ENCODE data around the gene IQSEC1. TPM values are rescaled to one million over a fixed set of nuclear protein-coding genes. Genes with fewer than 3 reads are reported as not detected.

IQSEC1 gene
- total and polyA plus RNA-seq, 2 donors (not counting 1 experiment from before 2014, with no cell fraction given) = 4.3 to 18.2 TPM

DNA sequence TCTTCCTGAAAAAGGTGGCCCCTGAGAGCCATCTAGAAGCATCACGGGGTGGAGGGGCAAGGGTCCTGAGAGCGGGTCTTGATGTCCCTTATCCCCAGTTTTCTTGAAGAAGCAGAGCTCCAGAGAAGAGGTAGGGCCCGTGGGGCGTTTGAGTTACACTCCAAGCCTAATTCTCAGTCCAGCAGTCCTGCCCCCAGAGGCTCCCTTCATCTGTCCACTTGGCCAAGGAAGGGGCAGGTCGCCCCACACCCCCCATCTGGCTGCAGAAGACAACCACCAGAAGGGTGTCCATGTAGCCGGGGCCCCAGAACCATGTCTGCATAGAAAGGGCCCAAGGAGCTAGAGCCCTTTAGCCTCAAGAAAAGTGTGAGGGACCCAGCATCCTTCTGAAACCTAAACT, 206.4 kb downstream of the IQSEC1 start:
- no peak overlapping the region for H2AFZ ChIP-seq (ENCODE audit: low read length)
- H3K79me2 ChIP-seq (ENCODE audit: control insufficient read depth, insufficient read depth, low read length) = no peaks in the 10 kb centered on the region
- H3K4me1 ChIP-seq (ENCODE audit: control insufficient read depth, extremely low read depth, insufficient read depth, low read length) = no peaks in the 10 kb centered on the region
- no peaks in the 10 kb centered on the region for H3K9me3 ChIP-seq (ENCODE audit: control insufficient read depth, insufficient read depth, low read depth, low read length)
- no peak for DNase-seq (ENCODE audit: low read depth in 2 of 2)
- H3K9ac ChIP-seq (ENCODE audit: insufficient read depth, low read length) = no peak overlapping the region
- no peak overlapping the region for H3K27ac ChIP-seq (ENCODE audit: insufficient read depth, low read length)
- H3K27me3 ChIP-seq (ENCODE audit: control insufficient read depth, insufficient read depth, low read length) = peaks cover 5% of the 10 kb centered on the region
- H4K20me1 ChIP-seq (ENCODE audit: control insufficient read depth, extremely low read depth, insufficient read depth, low read length) = no peaks in the 10 kb centered on the region
- H3K4me3 ChIP-seq (replicated peaks in 1 of 4; ENCODE audit: control extremely low read depth in 1 of 4, insufficient read depth in 1 of 4, low read depth in 3 of 4, low read length in 4 of 4) = no peak overlapping the region
- H3K36me3 ChIP-seq (ENCODE audit: control insufficient read depth, insufficient read depth, low read length) = no peaks in the 10 kb centered on the region
- no peak for TF ChIP-seq EZH2 (IDR thresholded peaks at IDR 0.05; ENCODE audit: low read length, missing control alignments)
- H3K4me2 ChIP-seq (ENCODE audit: extremely low read depth, insufficient read depth, low read length) = no peak overlapping the region

DNA sequence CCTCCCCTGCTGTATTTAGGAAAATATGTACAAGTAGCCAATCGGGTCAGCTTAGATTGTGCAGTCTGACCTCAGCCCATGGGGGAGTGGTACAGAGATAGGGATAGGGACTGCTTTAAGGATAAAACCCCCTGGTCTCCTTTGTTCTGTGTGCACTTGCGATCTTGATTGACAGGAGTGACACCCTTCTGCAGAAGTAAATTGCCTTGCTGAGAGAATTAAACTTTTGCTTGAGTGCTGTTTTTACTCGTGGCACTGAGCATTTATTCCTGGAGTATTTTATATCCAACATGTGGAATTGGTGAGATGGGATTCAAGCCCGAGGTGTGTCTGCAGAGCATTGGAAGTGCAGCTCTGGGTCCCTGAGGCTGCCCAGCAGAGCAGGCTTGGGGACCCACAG, 208.0 kb downstream of the IQSEC1 start:
- Histone ChIP-seq H3K4me3 (replicated peaks in 1 of 4; ENCODE audit: control extremely low read depth in 1 of 4, insufficient read depth in 1 of 4, low read depth in 3 of 4, low read length in 4 of 4) (no peak overlapping the region), H3K79me2 (ENCODE audit: control insufficient read depth, insufficient read depth, low read length) (no peaks in the 10 kb centered on the region), H3K36me3 (ENCODE audit: control insufficient read depth, insufficient read depth, low read length) (no peaks in the 10 kb centered on the region), H3K4me1 (ENCODE audit: control insufficient read depth, extremely low read depth, insufficient read depth, low read length) (no peaks in the 10 kb centered on the region), H3K27me3 (ENCODE audit: control insufficient read depth, insufficient read depth, low read length) (peaks cover 3% of the 10 kb centered on the region), H2AFZ (ENCODE audit: low read length) (no peak overlapping the region), H4K20me1 (ENCODE audit: control insufficient read depth, extremely low read depth, insufficient read depth, low read length) (no peaks in the 10 kb centered on the region), H3K9ac (ENCODE audit: insufficient read depth, low read length) (no peak overlapping the region), H3K4me2 (ENCODE audit: extremely low read depth, insufficient read depth, low read length) (no peak overlapping the region), H3K9me3 (ENCODE audit: control insufficient read depth, insufficient read depth, low read depth, low read length) (no peaks in the 10 kb centered on the region), H3K27ac (ENCODE audit: insufficient read depth, low read length) (no peak overlapping the region)
- DNase-seq (ENCODE audit: low read depth in 2 of 2) = no peak
- no peak for TF ChIP-seq EZH2 (IDR thresholded peaks at IDR 0.05; ENCODE audit: low read length, missing control alignments)
- TF ChIP-seq, protein P1, sequence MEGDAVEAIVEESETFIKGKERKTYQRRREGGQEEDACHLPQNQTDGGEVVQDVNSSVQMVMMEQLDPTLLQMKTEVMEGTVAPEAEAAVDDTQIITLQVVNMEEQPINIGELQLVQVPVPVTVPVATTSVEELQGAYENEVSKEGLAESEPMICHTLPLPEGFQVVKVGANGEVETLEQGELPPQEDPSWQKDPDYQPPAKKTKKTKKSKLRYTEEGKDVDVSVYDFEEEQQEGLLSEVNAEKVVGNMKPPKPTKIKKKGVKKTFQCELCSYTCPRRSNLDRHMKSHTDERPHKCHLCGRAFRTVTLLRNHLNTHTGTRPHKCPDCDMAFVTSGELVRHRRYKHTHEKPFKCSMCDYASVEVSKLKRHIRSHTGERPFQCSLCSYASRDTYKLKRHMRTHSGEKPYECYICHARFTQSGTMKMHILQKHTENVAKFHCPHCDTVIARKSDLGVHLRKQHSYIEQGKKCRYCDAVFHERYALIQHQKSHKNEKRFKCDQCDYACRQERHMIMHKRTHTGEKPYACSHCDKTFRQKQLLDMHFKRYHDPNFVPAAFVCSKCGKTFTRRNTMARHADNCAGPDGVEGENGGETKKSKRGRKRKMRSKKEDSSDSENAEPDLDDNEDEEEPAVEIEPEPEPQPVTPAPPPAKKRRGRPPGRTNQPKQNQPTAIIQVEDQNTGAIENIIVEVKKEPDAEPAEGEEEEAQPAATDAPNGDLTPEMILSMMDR (conservative IDR thresholded peaks at IDR 0.05 in 1 of 2, IDR thresholded peaks at IDR 0.05 in 1 of 2; ENCODE audit: low read depth in 1 of 2, low read length in 2 of 2) = no peak

- no peak for DNase-seq (ENCODE audit: low read depth in 2 of 2)
- Histone ChIP-seq H3K9me3 (ENCODE audit: control insufficient read depth, insufficient read depth, low read depth, low read length) (no peaks in the 10 kb centered on the region), H3K9ac (ENCODE audit: insufficient read depth, low read length) (no peak overlapping the region), H3K4me3 (replicated peaks in 1 of 4; ENCODE audit: control extremely low read depth in 1 of 4, insufficient read depth in 1 of 4, low read depth in 3 of 4, low read length in 4 of 4) (no peak overlapping the region), H3K79me2 (ENCODE audit: control insufficient read depth, insufficient read depth, low read length) (no peaks in the 10 kb centered on the region), H3K36me3 (ENCODE audit: control insufficient read depth, insufficient read depth, low read length) (no peaks in the 10 kb centered on the region), H3K27ac (ENCODE audit: insufficient read depth, low read length) (no peak overlapping the region), H2AFZ (ENCODE audit: low read length) (no peak overlapping the region), H3K27me3 (ENCODE audit: control insufficient read depth, insufficient read depth, low read length) (peaks cover 3% of the 10 kb centered on the region), H3K4me1 (ENCODE audit: control insufficient read depth, extremely low read depth, insufficient read depth, low read length) (no peaks in the 10 kb centered on the region), H3K4me2 (ENCODE audit: extremely low read depth, insufficient read depth, low read length) (no peak overlapping the region), H4K20me1 (ENCODE audit: control insufficient read depth, extremely low read depth, insufficient read depth, low read length) (no peaks in the 10 kb centered on the region)
- TF ChIP-seq, protein P1 (conservative IDR thresholded peaks at IDR 0.05 in 1 of 2, IDR thresholded peaks at IDR 0.05 in 1 of 2; ENCODE audit: low read depth in 1 of 2, low read length in 2 of 2) = no peak
- TF ChIP-seq EZH2 (IDR thresholded peaks at IDR 0.05; ENCODE audit: low read length, missing control alignments) = no peak
These were observed 210.8 kb downstream of the IQSEC1 start for GRCh38 chr3:12862387-12862786.
